ENCODE data around the gene GLI3.

GLI3 gene

GRCh38 chr7:41984888-41985287 is 252.1 kb downstream of the GLI3 start:
- DNase-seq: no peak

GRCh38 chr7:41981046-41982040 is 255.7 kb downstream of the GLI3 start:
- DNase-seq: no peak

- DNase-seq: no peak
These were observed 257.1 kb downstream of the GLI3 start for GRCh38 chr7:41979834-41980307.

- no peak for DNase-seq
These were observed 258.2 kb downstream of the GLI3 start for GRCh38 chr7:41978858-41979257.

GRCh38 chr7:41977661-41978060 is 259.3 kb downstream of the GLI3 start:
- DNase-seq: no peak

- no peak for DNase-seq
These were observed 259.8 kb downstream of the GLI3 start for GRCh38 chr7:41977151-41977651.

GRCh38 chr7:41976411-41976810 is 260.6 kb downstream of the GLI3 start:
- no peak for DNase-seq

- DNase-seq: no peak
These were observed 261.2 kb downstream of the GLI3 start for GRCh38 chr7:41975849-41976248.

- no peak for DNase-seq
These were observed 262.0 kb downstream of the GLI3 start for GRCh38 chr7:41974870-41975557.

GRCh38 chr7:41973202-41973730 is 263.7 kb downstream of the GLI3 start:
- no peak for DNase-seq

- DNase-seq: no peak
These were observed 264.2 kb downstream of the GLI3 start for GRCh38 chr7:41972776-41973175.

GRCh38 chr7:41972270-41972669 is 264.7 kb downstream of the GLI3 start:
- DNase-seq: no peak

- no peak for DNase-seq
These were observed 265.3 kb downstream of the GLI3 start for GRCh38 chr7:41971640-41972187.

- no peak for DNase-seq
These were observed 266.1 kb downstream of the GLI3 start for GRCh38 chr7:41970941-41971340.

GRCh38 chr7:41969561-41970105 is 267.4 kb downstream of the GLI3 start:
- no peak for DNase-seq

- DNase-seq: no peak
These were observed 269.9 kb downstream of the GLI3 start for GRCh38 chr7:41967156-41967555.

GRCh38 chr7:41965951-41966505 is 271.0 kb downstream of the GLI3 start:
- no peak for DNase-seq

- no peak for DNase-seq
These were observed 271.9 kb downstream of the GLI3 start for GRCh38 chr7:41964849-41965745.

GRCh38 chr7:41964183-41964753 is 272.7 kb downstream of the GLI3 start:
- DNase-seq: no peak

- DNase-seq: no peak
These were observed 280.3 kb downstream of the GLI3 start for GRCh38 chr7:41956705-41957104.
